CD4-positive, alpha-beta T cell treated with Interleukin-6 for 4 hours (primary cell): ENCODE results near the gene KRIT1.
"Not testable (repeated sequence)": the region's sequence is repeated elsewhere in the genome, so short reads cannot be mapped to it uniquely, and the experiment has no call there.

Source experiments
- DNase-seq: peaks from one replicate; pipeline ENCODE4 v3.0.0-alpha.2; 2020; ENCODE audit warnings: mixed read lengths

KRIT1 gene

GRCh38 chr7:92245487-92246359, at the start of gene KRIT1, which contains the start of gene ANKIB1:
KRIT1 (minus strand) TSS chr7:92245914; CDS start chr7:92242135, 3,779 bp downstream.
ANKIB1 (plus strand) TSS chr7:92245974; CDS start chr7:92294979, 49,005 bp downstream.
- DNase-seq, result peak; percentile 89

- no peak for DNase-seq
Observed at GRCh38 chr7:92295391-92295790, 49.7 kb upstream of the KRIT1 start.

GRCh38 chr7:92293896-92294590, 48.3 kb upstream of the KRIT1 start:
- DNase-seq, result no peak

- no peak for DNase-seq
Observed at GRCh38 chr7:92292981-92293380, 47.3 kb upstream of the KRIT1 start.

- DNase-seq, result no peak
Observed at GRCh38 chr7:92289321-92289720, 43.6 kb upstream of the KRIT1 start.

- DNase-seq, result no peak
Observed at GRCh38 chr7:92282930-92283329, 37.2 kb upstream of the KRIT1 start.

GRCh38 chr7:92282221-92282814, 36.6 kb upstream of the KRIT1 start:
- DNase-seq, result no peak

GRCh38 chr7:92281031-92281430, 35.3 kb upstream of the KRIT1 start:
- no peak for DNase-seq

- DNase-seq, result no peak
Observed at GRCh38 chr7:92279396-92280031, 33.8 kb upstream of the KRIT1 start.

- no peak for DNase-seq
Observed at GRCh38 chr7:92276460-92276864, 30.7 kb upstream of the KRIT1 start.

- DNase-seq, result no peak
Observed at GRCh38 chr7:92275327-92275726, 29.6 kb upstream of the KRIT1 start.

- no peak for DNase-seq
Observed at GRCh38 chr7:92268921-92269320, 23.2 kb upstream of the KRIT1 start.

GRCh38 chr7:92266415-92267241, 20.9 kb upstream of the KRIT1 start:
- no peak for DNase-seq

- DNase-seq, result peak; percentile 12
Observed at GRCh38 chr7:92260248-92260781, 14.6 kb upstream of the KRIT1 start.

GRCh38 chr7:92259610-92260247, 14.0 kb upstream of the KRIT1 start:
- no peak for DNase-seq

GRCh38 chr7:92259062-92259461, 13.3 kb upstream of the KRIT1 start:
- DNase-seq, result no peak

- DNase-seq, result no peak
Observed at GRCh38 chr7:92255308-92255707, 9.6 kb upstream of the KRIT1 start.

- DNase-seq, result not testable (repeated sequence)
Observed at GRCh38 chr7:92254800-92255199, 9.1 kb upstream of the KRIT1 start.

- DNase-seq, result no peak
Observed at GRCh38 chr7:92253251-92253650, 7.5 kb upstream of the KRIT1 start.

- no peak for DNase-seq
Observed at GRCh38 chr7:92251181-92251580, 5.5 kb upstream of the KRIT1 start.

GRCh38 chr7:92250603-92251002, 4.9 kb upstream of the KRIT1 start:
- DNase-seq, result no peak
